ENCODE results near the gene BEND3. TPM values are rescaled to one million over a fixed set of nuclear protein-coding genes. Genes with fewer than 3 reads are reported as not detected.

The BEND3 gene
- total RNA-seq, 1 experiment from 2014 or later, result 70.2 TPM

DNA sequence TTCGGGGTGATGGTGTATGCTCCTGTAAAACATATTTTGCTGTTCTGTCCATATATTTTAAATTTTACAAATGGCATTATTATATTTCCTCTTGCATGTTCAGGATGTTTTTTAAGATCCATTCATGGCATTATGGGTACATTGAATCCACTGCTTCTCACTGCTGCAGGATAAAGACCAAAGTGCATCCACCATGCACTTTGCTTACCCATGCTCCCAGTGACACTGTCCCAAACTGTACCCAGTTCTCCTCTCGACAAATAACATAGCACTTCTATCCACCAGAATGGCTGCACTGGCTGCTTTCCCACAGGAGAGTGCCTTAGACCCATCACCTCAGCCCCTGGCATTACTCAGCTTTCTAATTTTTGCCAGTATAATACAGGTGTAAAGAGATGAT, 57.6 kb downstream of the BEND3 start:
- Histone ChIP-seq H3K23me2 (ENCODE audit: insufficient read length, low read depth, low read length, poor library complexity, severe bottlenecking) (no peaks in the 10 kb centered on the region), H4K91ac (ENCODE audit: insufficient read length, low read depth, low read length) (no peak overlapping the region), H2BK20ac (ENCODE audit: low read depth, low read length, poor library complexity, severe bottlenecking) (no peak overlapping the region), H3K27ac (ENCODE audit: insufficient read length, low read depth, low read length) (no peak overlapping the region), H2AK5ac (ENCODE audit: insufficient read length, low read length) (no peak overlapping the region), H4K5ac (ENCODE audit: insufficient read length, low read depth, low read length) (no peak overlapping the region), H3K27me3 (ENCODE audit: insufficient read depth, low read length) (no peaks in the 10 kb centered on the region), H2BK120ac (ENCODE audit: low read depth, low read length, poor library complexity, severe bottlenecking) (no peak overlapping the region), H3T11ph (ENCODE audit: low read length) (no peak overlapping the region), H3K4ac (ENCODE audit: low read depth, low read length) (no peak overlapping the region), H3K4me2 (ENCODE audit: insufficient read depth, insufficient read length, low read length) (no peak overlapping the region), H3K14ac (ENCODE audit: insufficient read depth, low read length) (no peak overlapping the region), H3K18ac (ENCODE audit: insufficient read length, low read depth, low read length) (no peak overlapping the region), H2AFZ (ENCODE audit: low read length) (no peak overlapping the region), H2BK12ac (ENCODE audit: insufficient read length, low read depth, low read length) (no peak overlapping the region), H3K9ac (ENCODE audit: extremely low read depth, insufficient read length, low read length) (no peak overlapping the region), H3K9me3 (ENCODE audit: control insufficient read depth, low read depth, low read length) (no peaks in the 10 kb centered on the region), H3K79me2 (ENCODE audit: insufficient read depth, low read length) (no peaks in the 10 kb centered on the region), H2BK15ac (ENCODE audit: low read depth, low read length) (no peak overlapping the region), H3K56ac (ENCODE audit: insufficient read length, low read depth, low read length) (no peak overlapping the region), H4K20me1 (ENCODE audit: control insufficient read depth, insufficient read depth, insufficient read length) (no peaks in the 10 kb centered on the region), H3K79me1 (ENCODE audit: insufficient read depth, low read depth, low read length, poor library complexity, severe bottlenecking) (no peaks in the 10 kb centered on the region), H3K4me1 (ENCODE audit: insufficient read depth, low read length) (peaks cover 3% of the 10 kb centered on the region; the same call in 1 of the 2 replicates), H4K8ac (replicated peaks; ENCODE audit: insufficient read length, low read depth, low read length) (no peak overlapping the region), H3K23ac (ENCODE audit: insufficient read length, low read depth, low read length) (no peak overlapping the region), H2BK5ac (ENCODE audit: insufficient read length, low read length) (no peak overlapping the region)
- Mint-ChIP-seq H3K9me3 (no peaks in the 10 kb centered on the region), H3K4me1 (peaks cover 25 to 29% of the 10 kb centered on the region in 2 experiments), H3K27me3 (ENCODE audit: low read depth) (peaks cover 2% of the 10 kb centered on the region; the same call in 1 of the 2 replicates), H3K27ac (no peak overlapping the region), H3K36me3 (ENCODE audit: insufficient read depth in 1 of 3, low read depth in 3 of 3) (no peaks in the 10 kb centered on the region), H3K4me3 (no peak overlapping the region)
- no CpG with 5 or more reads among the region's 2 CpGs for WGBS (ENCODE audit: extremely low coverage, insufficient read length, low lambda C conversion rate)
- no peak for DNase-seq
- TF ChIP-seq, protein P1, sequence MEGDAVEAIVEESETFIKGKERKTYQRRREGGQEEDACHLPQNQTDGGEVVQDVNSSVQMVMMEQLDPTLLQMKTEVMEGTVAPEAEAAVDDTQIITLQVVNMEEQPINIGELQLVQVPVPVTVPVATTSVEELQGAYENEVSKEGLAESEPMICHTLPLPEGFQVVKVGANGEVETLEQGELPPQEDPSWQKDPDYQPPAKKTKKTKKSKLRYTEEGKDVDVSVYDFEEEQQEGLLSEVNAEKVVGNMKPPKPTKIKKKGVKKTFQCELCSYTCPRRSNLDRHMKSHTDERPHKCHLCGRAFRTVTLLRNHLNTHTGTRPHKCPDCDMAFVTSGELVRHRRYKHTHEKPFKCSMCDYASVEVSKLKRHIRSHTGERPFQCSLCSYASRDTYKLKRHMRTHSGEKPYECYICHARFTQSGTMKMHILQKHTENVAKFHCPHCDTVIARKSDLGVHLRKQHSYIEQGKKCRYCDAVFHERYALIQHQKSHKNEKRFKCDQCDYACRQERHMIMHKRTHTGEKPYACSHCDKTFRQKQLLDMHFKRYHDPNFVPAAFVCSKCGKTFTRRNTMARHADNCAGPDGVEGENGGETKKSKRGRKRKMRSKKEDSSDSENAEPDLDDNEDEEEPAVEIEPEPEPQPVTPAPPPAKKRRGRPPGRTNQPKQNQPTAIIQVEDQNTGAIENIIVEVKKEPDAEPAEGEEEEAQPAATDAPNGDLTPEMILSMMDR (conservative IDR thresholded peaks at IDR 0.05), result no peak

Data from H9 (cell line).